HG03095 (cell line): ENCODE measurements around the gene DMTF1.

Experiments
- ATAC-seq: cut with Tn5 transposase; IDR thresholded peaks from one replicate; pipeline ENCODE4 v1.9.1; 2021; ENCODE audit warnings: moderate library complexity; ENCODE audit not compliant: unreplicated experiment

The DMTF1 gene

GRCh38 chr7:87146740-87147386, 5.4 kb upstream of the DMTF1 start:
- no peak for ATAC-seq

- no peak for ATAC-seq
These were observed 4.8 kb upstream of the DMTF1 start for GRCh38 chr7:87147500-87147899.

- no peak for ATAC-seq
These were observed 3.8 kb upstream of the DMTF1 start for GRCh38 chr7:87148332-87148955.

GRCh38 chr7:87151002-87151728, 1.1 kb upstream of the DMTF1 start:
- no peak for ATAC-seq

- ATAC-seq: peak; percentile 0
These were observed 533 bp upstream of the DMTF1 start for GRCh38 chr7:87151729-87152111.

GRCh38 chr7:87152897-87153641, 816 bp downstream of the DMTF1 start:
- ATAC-seq: peak; percentile 8

- ATAC-seq: no peak
These were observed 1.9 kb downstream of the DMTF1 start for GRCh38 chr7:87154166-87154565.

GRCh38 chr7:87154569-87154968, 2.3 kb downstream of the DMTF1 start:
- ATAC-seq: no peak

GRCh38 chr7:87155788-87156187, 3.5 kb downstream of the DMTF1 start:
- ATAC-seq: no peak

GRCh38 chr7:87156709-87157108, 4.5 kb downstream of the DMTF1 start:
- ATAC-seq: no peak

GRCh38 chr7:87159538-87159937, 7.3 kb downstream of the DMTF1 start:
- ATAC-seq: no peak

GRCh38 chr7:87164433-87164832, 12.2 kb downstream of the DMTF1 start:
- no peak for ATAC-seq

GRCh38 chr7:87170828-87171227, 18.6 kb downstream of the DMTF1 start:
- ATAC-seq: no peak

- no peak for ATAC-seq
These were observed 19.2 kb downstream of the DMTF1 start for GRCh38 chr7:87171282-87171934.

- ATAC-seq: no peak
These were observed 21.2 kb downstream of the DMTF1 start for GRCh38 chr7:87173471-87173870.

GRCh38 chr7:87178320-87178719, 26.1 kb downstream of the DMTF1 start:
- ATAC-seq: no peak

GRCh38 chr7:87179180-87179579, 26.9 kb downstream of the DMTF1 start:
- no peak for ATAC-seq

- no peak for ATAC-seq
These were observed 34.9 kb downstream of the DMTF1 start for GRCh38 chr7:87187120-87187519.

GRCh38 chr7:87188930-87189329, 36.7 kb downstream of the DMTF1 start:
- ATAC-seq: no peak

GRCh38 chr7:87190783-87191182, 38.5 kb downstream of the DMTF1 start:
- ATAC-seq: no peak
